Measurements from ENCODE around the gene HES6. TPM values are rescaled to one million over a fixed set of nuclear protein-coding genes. Genes with fewer than 3 reads are reported as not detected.
A peak's percentile ranks its signal among the peaks of the same experiment; 100 is the strongest.

The HES6 gene
- total RNA-seq, 1 donor from 2014 or later = 7.3 TPM

GRCh38 chr2:238259061-238260020 lies 19.5 kb upstream of the HES6 start:
- Histone ChIP-seq H3K4me1 (peaks cover 23% of the 10 kb centered on the region), H3K9me3 (no peaks in the 10 kb centered on the region), H3K4me3 (no peak overlapping the region), H3K36me3 (peaks cover 57% of the 10 kb centered on the region), H3K27me3 (no peaks in the 10 kb centered on the region), H3K27ac (no peak overlapping the region)
- ATAC-seq (no peak), DNase-seq (no peak)
- no peak for TF ChIP-seq CTCF (IDR thresholded peaks at IDR 0.05)
- intact Hi-C loops (cut with DNase I) = no loop called here

- H3K27me3 ChIP-seq = no peaks in the 10 kb centered on the region
- intact Hi-C loops (cut with DNase I) = no loop called here
- H3K4me3 ChIP-seq = no peak overlapping the region
- H3K36me3 ChIP-seq = peaks cover 70% of the 10 kb centered on the region
- H3K27ac ChIP-seq = no peak overlapping the region
- H3K4me1 ChIP-seq = peaks cover 13% of the 10 kb centered on the region
- ATAC-seq (no peak), DNase-seq (no peak)
- no peak for TF ChIP-seq CTCF (IDR thresholded peaks at IDR 0.05)
- H3K9me3 ChIP-seq = no peaks in the 10 kb centered on the region
Measured at GRCh38 chr2:238257786-238258700, 18.2 kb upstream of the HES6 start.

- TF ChIP-seq CTCF (IDR thresholded peaks at IDR 0.05) = peak; percentile 80
- Histone ChIP-seq H3K9me3 (no peaks in the 10 kb centered on the region), H3K36me3 (peaks cover 79% of the 10 kb centered on the region), H3K4me3 (no peak overlapping the region), H3K27me3 (no peaks in the 10 kb centered on the region), H3K4me1 (peaks cover 4% of the 10 kb centered on the region), H3K27ac (no peak overlapping the region)
- intact Hi-C loops (cut with DNase I) = no loop called here
- ATAC-seq (peak; percentile 95), DNase-seq (peak; percentile 92)
Measured at GRCh38 chr2:238256594-238257104, 16.8 kb upstream of the HES6 start.

- TF ChIP-seq CTCF (IDR thresholded peaks at IDR 0.05) = no peak
- Histone ChIP-seq H3K36me3 (peaks cover 82% of the 10 kb centered on the region), H3K27ac (no peak overlapping the region), H3K4me3 (no peak overlapping the region), H3K4me1 (peaks cover 4% of the 10 kb centered on the region), H3K9me3 (no peaks in the 10 kb centered on the region), H3K27me3 (no peaks in the 10 kb centered on the region)
- DNase-seq = no peak
- no peak for ATAC-seq
- intact Hi-C loops (cut with DNase I) = no loop called here
Measured at GRCh38 chr2:238256111-238256510, 16.3 kb upstream of the HES6 start.

- intact Hi-C loops (cut with DNase I) = no loop called here
- H3K27me3 ChIP-seq = no peaks in the 10 kb centered on the region
- TF ChIP-seq CTCF (IDR thresholded peaks at IDR 0.05) = no peak
- DNase-seq (no peak), ATAC-seq (no peak)
- peaks cover 4% of the 10 kb centered on the region for H3K4me1 ChIP-seq
- peaks cover 87% of the 10 kb centered on the region for H3K36me3 ChIP-seq
- H3K27ac ChIP-seq = no peak overlapping the region
- H3K9me3 ChIP-seq = no peaks in the 10 kb centered on the region
- no peak overlapping the region for H3K4me3 ChIP-seq
Measured at GRCh38 chr2:238255636-238256035, 15.8 kb upstream of the HES6 start.

All from upper lobe of right lung (tissue), 1 donor.